Measurements from ENCODE around the gene SDK1. TPM values are rescaled to one million over a fixed set of nuclear protein-coding genes. Genes with fewer than 3 reads are reported as not detected.
A peak's percentile ranks its signal among the peaks of the same experiment; 100 is the strongest.

Gene SDK1
- total and polyA plus RNA-seq, 2 of the 8 experiments (the other 6 are each of a cell fraction or from before 2014, with no cell fraction given) = 3.3 to 7.2 TPM

GRCh38 chr7:4233146-4233545 is 932.1 kb downstream of the SDK1 start:
- H3K79me2 ChIP-seq (ENCODE audit: control insufficient read depth in 1 of 2, insufficient read depth in 2 of 2, low read length in 2 of 2) = no peaks in the 10 kb centered on the region
- H3K14ac ChIP-seq (ENCODE audit: insufficient read length) = no peak overlapping the region
- no peaks in the 10 kb centered on the region for H3K4me1 ChIP-seq (replicated peaks in 1 of 4; ENCODE audit: control insufficient read depth in 3 of 4, insufficient read depth in 4 of 4, low read length in 3 of 4)
- ChIA-PET POLR2A (ENCODE audit: partially characterized antibody) (no interaction called here), CTCF (ENCODE audit: partially characterized antibody) (no interaction called here)
- no peak overlapping the region for H2BK12ac ChIP-seq (ENCODE audit: low read depth, low read length)
- H4K5ac ChIP-seq (ENCODE audit: insufficient read length, low read depth, low read length) = no peak overlapping the region
- no peak overlapping the region for H3K4ac ChIP-seq (replicated peaks; ENCODE audit: insufficient read length, low read depth, low read length)
- H3K9ac ChIP-seq (replicated peaks in 1 of 4; ENCODE audit: extremely low read depth in 1 of 4, low read depth in 3 of 4, low read length in 3 of 4) = no peak overlapping the region
- no peak for FAIRE-seq
- no peak overlapping the region for H3K4me3 ChIP-seq (ENCODE audit: extremely low read depth in 1 of 4, insufficient read depth in 2 of 4, low read depth in 3 of 4, low read length in 4 of 4)
- no peak overlapping the region for H3K56ac ChIP-seq (replicated peaks; ENCODE audit: insufficient read length, low read depth, low read length)
- H3K9me3 ChIP-seq (ENCODE audit: insufficient read depth in 2 of 2, low read depth in 1 of 2, low read length in 1 of 2) = no peaks in the 10 kb centered on the region
- no peak overlapping the region for H3K23ac ChIP-seq (ENCODE audit: insufficient read length)
- no peak overlapping the region for H2BK120ac ChIP-seq (replicated peaks; ENCODE audit: low read depth, low read length)
- H2BK5ac ChIP-seq (ENCODE audit: low read depth, low read length) = no peak overlapping the region
- no peak overlapping the region for H4K8ac ChIP-seq (ENCODE audit: extremely low read depth, insufficient read depth, low read length)
- no peak overlapping the region for H2AFZ ChIP-seq (ENCODE audit: low read length)
- no peaks in the 10 kb centered on the region for H3K27me3 ChIP-seq (replicated peaks in 1 of 4; ENCODE audit: control insufficient read depth in 3 of 4, extremely low read depth in 1 of 4, insufficient read depth in 3 of 4, low read length in 3 of 4)
- 0 out of 2 replicates have a peak overlapping the region, but pooled peaks have one; percentile 39 for H2AK5ac ChIP-seq (ENCODE audit: low read depth, low read length)
- H3K23me2 ChIP-seq (ENCODE audit: low read depth, low read length) = peaks cover 3% of the 10 kb centered on the region; the same call in 1 of the 2 replicates
- H3K36me3 ChIP-seq (ENCODE audit: control insufficient read depth in 2 of 4, insufficient read depth in 4 of 4, low read length in 3 of 4) = no peaks in the 10 kb centered on the region
- no peak overlapping the region for H3K4me2 ChIP-seq (ENCODE audit: insufficient read depth in 1 of 2, low read depth in 2 of 2, low read length in 2 of 2)
- H2BK15ac ChIP-seq (ENCODE audit: low read length) = no peak overlapping the region
- 91% methylated on average over 14 of the region's 15 CpGs; no CpG with 5 or more reads in 1 of the 2 experiments for WGBS, 2 experiments (ENCODE audit: extremely low coverage in 1 of 2, insufficient coverage in 1 of 2, insufficient read length in 1 of 2, insufficient replicate concordance in 2 of 2, low coverage in 1 of 2, low lambda C conversion rate in 2 of 2, missing lambda C conversion rate in 1 of 2)
- H4K91ac ChIP-seq (replicated peaks; ENCODE audit: insufficient read length, low read length) = no peak overlapping the region
- no peaks in the 10 kb centered on the region for H4K20me1 ChIP-seq (replicated peaks in 1 of 2; ENCODE audit: control insufficient read depth in 1 of 2, insufficient read depth in 2 of 2, low read length in 2 of 2)
- no peak for TF ChIP-seq MAX (IDR thresholded peaks at IDR 0.05)
- TF ChIP-seq RNF2 (IDR thresholded peaks at IDR 0.05; ENCODE audit: borderline replicate concordance, low read depth, low read length, missing control alignments, poor library complexity, severe bottlenecking) = no peak
- no peak for TF ChIP-seq CHD2 (IDR thresholded peaks at IDR 0.05; ENCODE audit: low read length)
- no peak for TF ChIP-seq GABPA (IDR thresholded peaks at IDR 0.05; ENCODE audit: borderline replicate concordance, insufficient read depth, low read length)
- no peak for TF ChIP-seq KDM1A (IDR thresholded peaks at IDR 0.05; ENCODE audit: borderline replicate concordance, low read length)
- no peak for TF ChIP-seq RBBP5 (IDR thresholded peaks at IDR 0.05; ENCODE audit: borderline replicate concordance, low read depth, low read length)
- TF ChIP-seq BRCA1 (IDR thresholded peaks at IDR 0.05; ENCODE audit: low read depth, low read length) = no peak
- TF ChIP-seq POU5F1 (IDR thresholded peaks at IDR 0.05; ENCODE audit: low read depth, low read length) = no peak
- no peak for TF ChIP-seq CBX5 (IDR thresholded peaks at IDR 0.05; ENCODE audit: low read depth, low read length)
- no peak for DNase-seq (ENCODE audit: low read depth in 1 of 2, low spot score in 2 of 2)
- H3K79me1 ChIP-seq (ENCODE audit: low read depth, low read length) = no peaks in the 10 kb centered on the region
- no peak overlapping the region for H3K27ac ChIP-seq (ENCODE audit: low read depth, low read length)
- H3K18ac ChIP-seq (ENCODE audit: extremely low read depth, low read length) = no peak overlapping the region
- no peak overlapping the region for H2BK20ac ChIP-seq (ENCODE audit: low read length)
